H1 (cell line): Measurements from ENCODE around the gene NEK9. TPM values are rescaled to one million over a fixed set of nuclear protein-coding genes. Genes with fewer than 3 reads are reported as not detected.

ENCODE experiments used
- CTCF ChIA-PET: fragments of 300-600 bp; sonication (Branson Sonifier 250); formaldehyde crosslinking; loops from one replicate; lab custom pipeline; 2021; ENCODE audit not compliant: partially characterized antibody; lab: Charles Lee
- POLR2A ChIA-PET: fragments of 300-600 bp; sonication (Branson Sonifier 250); formaldehyde crosslinking; loops from one replicate; lab custom pipeline; 2021; ENCODE audit warnings: inconsistent platforms; ENCODE audit not compliant: partially characterized antibody; lab: Charles Lee
- DNase-seq, 2 experiments: peaks; one replicate each; pipeline versions ENCODE4 v3.0.0 to v3.0.0-alpha.2; 2010 to 2022; ENCODE audit warnings: low spot score in 2 of 2, low read depth in 1 of 2, mixed read lengths in 1 of 2
- FAIRE-seq: peaks from 2 replicates; lab custom pipeline; 2011; peaks lifted over from hg19 to GRCh38; lab: Jason Lieb, UNC
- H2AFZ ChIP-seq: 2 replicates; pipeline ENCODE4 v1.8.1; 2012; ENCODE audit warnings: low read length, inconsistent platforms
- H2AK5ac ChIP-seq: 2 replicates; pipeline ENCODE4 v1.6.1; 2013; ENCODE audit warnings: low read depth, low read length
- H2BK120ac ChIP-seq: replicated peaks from 2 replicates; pipeline ENCODE3; 2013; ENCODE audit warnings: low read depth, low read length, inconsistent platforms
- H2BK12ac ChIP-seq: 2 replicates; pipeline ENCODE4 v1.6.1; 2013; ENCODE audit warnings: low read depth, low read length
- H2BK15ac ChIP-seq: 2 replicates; pipeline ENCODE4 v1.6.1; 2013; ENCODE audit warnings: low read length
- H2BK20ac ChIP-seq: 2 replicates; pipeline ENCODE4 v1.6.1; 2013; ENCODE audit warnings: low read length
- H2BK5ac ChIP-seq: 2 replicates; pipeline ENCODE4 v1.6.1; 2013; ENCODE audit warnings: low read depth, low read length
- H3K14ac ChIP-seq: 2 replicates; pipeline ENCODE4 v1.6.1; 2013; ENCODE audit warnings: inconsistent platforms; ENCODE audit not compliant: insufficient read length
- H3K18ac ChIP-seq: 2 replicates; pipeline ENCODE4 v1.6.1; 2013; ENCODE audit warnings: low read length; ENCODE audit errors: extremely low read depth
- H3K23ac ChIP-seq: 2 replicates; pipeline ENCODE4 v1.6.1; 2013; ENCODE audit warnings: inconsistent platforms; ENCODE audit not compliant: insufficient read length
- H3K23me2 ChIP-seq: 2 replicates; pipeline ENCODE4 v1.6.1; 2013; ENCODE audit warnings: low read depth, low read length
- H3K27ac ChIP-seq: 2 replicates; pipeline ENCODE4 v1.6.1; 2011; ENCODE audit warnings: low read depth, low read length, inconsistent platforms
- H3K27me3 ChIP-seq, 4 experiments: replicated peaks in 1 of 4; 1 replicate in 1 of 4; 2 replicates in 3 of 4; pipeline versions ENCODE4 v1.6.1 to v1.8.1; 2011 to 2013; ENCODE audit warnings: low read length in 3 of 4, mild to moderate bottlenecking in 3 of 4, inconsistent platforms in 2 of 4, mixed read lengths in 2 of 4, moderate library complexity in 1 of 4; ENCODE audit not compliant: control insufficient read depth in 3 of 4, insufficient read depth in 3 of 4; ENCODE audit errors: extremely low read depth in 1 of 4
- H3K36me3 ChIP-seq, 4 experiments: 2 replicates each; pipeline versions ENCODE4 v1.6.1 to v1.8.1; 2011 to 2013; ENCODE audit warnings: mild to moderate bottlenecking in 4 of 4, low read length in 3 of 4, moderate library complexity in 2 of 4, control low read depth in 1 of 4, inconsistent platforms in 1 of 4; ENCODE audit not compliant: insufficient read depth in 4 of 4, control insufficient read depth in 2 of 4
- H3K4ac ChIP-seq: replicated peaks from 2 replicates; pipeline ENCODE3; 2013; ENCODE audit warnings: low read length, low read depth, mixed read lengths, inconsistent platforms; ENCODE audit not compliant: insufficient read length
- H3K4me1 ChIP-seq, 4 experiments: replicated peaks in 1 of 4; 1 replicate in 1 of 4; 2 replicates in 3 of 4; pipeline versions ENCODE4 v1.6.1 to v1.8.1; 2011 to 2013; ENCODE audit warnings: low read length in 3 of 4, inconsistent platforms in 2 of 4, mixed read lengths in 1 of 4; ENCODE audit not compliant: insufficient read depth in 4 of 4, control insufficient read depth in 3 of 4
- H3K4me2 ChIP-seq, 2 experiments: 2 replicates each; pipeline versions ENCODE4 v1.6.1 to v1.8.1; 2011 to 2013; ENCODE audit warnings: low read depth in 2 of 2, low read length in 2 of 2, control low read depth in 1 of 2, inconsistent platforms in 1 of 2, mild to moderate bottlenecking in 1 of 2; ENCODE audit not compliant: insufficient read depth in 1 of 2
- H3K4me3 ChIP-seq, 4 experiments: fragments of 200-600, 300-600 bp in 1 of 4; sonication (generic), shearing (Covaris generic), sonication (Bioruptor Twin) in 1 of 4; 2 replicates each; pipeline versions ENCODE4 v1.5.1 to v1.8.1; 2011 to 2016; ENCODE audit warnings: low read length in 4 of 4, low read depth in 3 of 4, control low read depth in 2 of 4, inconsistent platforms in 2 of 4, mild to moderate bottlenecking in 2 of 4, mixed read lengths in 1 of 4, moderate library complexity in 1 of 4; ENCODE audit not compliant: insufficient read depth in 2 of 4; ENCODE audit errors: extremely low read depth in 1 of 4
- H3K56ac ChIP-seq: replicated peaks from 2 replicates; pipeline ENCODE3; 2013; ENCODE audit warnings: low read depth, mild to moderate bottlenecking, mixed read lengths, low read length, inconsistent platforms; ENCODE audit not compliant: insufficient read length
- H3K79me1 ChIP-seq: 2 replicates; pipeline ENCODE4 v1.6.1; 2013; ENCODE audit warnings: low read depth, low read length, control low read depth
- H3K79me2 ChIP-seq, 2 experiments: 2 replicates each; pipeline versions ENCODE4 v1.6.1 to v1.8.1; 2012 to 2013; ENCODE audit warnings: low read length in 2 of 2, mild to moderate bottlenecking in 2 of 2, inconsistent platforms in 1 of 2; ENCODE audit not compliant: insufficient read depth in 2 of 2, control insufficient read depth in 1 of 2
- H3K9ac ChIP-seq, 4 experiments: replicated peaks in 1 of 4; 1 replicate in 1 of 4; 2 replicates in 3 of 4; pipeline versions ENCODE4 v1.6.1 to v1.8.1; 2011 to 2013; ENCODE audit warnings: low read depth in 3 of 4, low read length in 3 of 4, control low read depth in 2 of 4, mild to moderate bottlenecking in 2 of 4, moderate library complexity in 2 of 4, inconsistent platforms in 1 of 4; ENCODE audit errors: extremely low read depth in 1 of 4
- H3K9me3 ChIP-seq, 2 experiments: 2 replicates each; pipeline versions ENCODE4 v1.6.1 to v1.8.1; 2012 to 2013; ENCODE audit warnings: mild to moderate bottlenecking in 2 of 2, moderate library complexity in 2 of 2, control low read depth in 1 of 2, inconsistent platforms in 1 of 2, low read depth in 1 of 2, low read length in 1 of 2, mixed read lengths in 1 of 2; ENCODE audit not compliant: insufficient read depth in 2 of 2
- H4K20me1 ChIP-seq, 2 experiments: replicated peaks in 1 of 2; 2 replicates each; pipeline versions ENCODE3 to v1.8.1; 2011 to 2013; ENCODE audit warnings: inconsistent platforms in 2 of 2, low read length in 2 of 2, mild to moderate bottlenecking in 1 of 2; ENCODE audit not compliant: insufficient read depth in 2 of 2, control insufficient read depth in 1 of 2
- H4K5ac ChIP-seq: 2 replicates; pipeline ENCODE4 v1.6.1; 2013; ENCODE audit warnings: low read length, low read depth, mixed read lengths, inconsistent platforms; ENCODE audit not compliant: insufficient read length
- H4K8ac ChIP-seq: 2 replicates; pipeline ENCODE4 v1.8.0; 2013; ENCODE audit warnings: mild to moderate bottlenecking, moderate library complexity, low read length, inconsistent platforms; ENCODE audit not compliant: insufficient read depth; ENCODE audit errors: extremely low read depth
- H4K91ac ChIP-seq: replicated peaks from 2 replicates; pipeline ENCODE3; 2013; ENCODE audit warnings: low read length, mixed read lengths, inconsistent platforms; ENCODE audit not compliant: insufficient read length
- ASH2L ChIP-seq: fragments of 200-600, 300-600 bp; sonication (generic); IDR thresholded peaks from one replicate; pipeline ENCODE4 v1.7.1; 2017; ENCODE audit warnings: low read length
- EP300 ChIP-seq, 2 experiments: IDR thresholded peaks; 1 replicate in 1 of 2; 2 replicates in 1 of 2; pipeline ENCODE4 v1.6.1; 2011 to 2012; ENCODE audit warnings: low read depth in 2 of 2, low read length in 2 of 2, mild to moderate bottlenecking in 2 of 2, borderline replicate concordance in 1 of 2, inconsistent platforms in 1 of 2, moderate library complexity in 1 of 2
- FOSL1 ChIP-seq: IDR thresholded peaks from 2 replicates; pipeline ENCODE4 v1.6.1; 2011; ENCODE audit warnings: mild to moderate bottlenecking, low read depth, low read length, moderate library complexity; ENCODE audit not compliant: insufficient read depth
- HDAC6 ChIP-seq: IDR thresholded peaks from one replicate; pipeline ENCODE4 v1.7.1; 2012; ENCODE audit warnings: low read depth, mild to moderate bottlenecking, inconsistent platforms, low read length, moderate library complexity
- KDM5A ChIP-seq: fragments of 200-600 bp; IDR thresholded peaks from 2 replicates; pipeline ENCODE4 v1.7.1; 2012; ENCODE audit warnings: mild to moderate bottlenecking, low read length, inconsistent platforms, mixed read lengths
- SRF ChIP-seq: IDR thresholded peaks from 2 replicates; pipeline ENCODE4 v1.6.1; 2011; ENCODE audit warnings: mild to moderate bottlenecking, low read depth, low read length, moderate library complexity
- WGBS, 2 experiments: shearing (Covaris generic) in 1 of 2; methylation state at CpG; one replicate each; pipeline versions ENCODE4 v1.1.6 to v1.1.7; 2013 to 2015; ENCODE audit warnings: low lambda C conversion rate in 2 of 2, mixed read lengths in 2 of 2, inconsistent platforms in 1 of 2, low coverage in 1 of 2, missing lambda C conversion rate in 1 of 2; ENCODE audit not compliant: insufficient replicate concordance in 2 of 2, insufficient coverage in 1 of 2, insufficient read length in 1 of 2; ENCODE audit errors: extremely low coverage in 1 of 2, missing lambda C conversion rate in 1 of 2; 5-methylcytosine and 5-hydroxymethylcytosine counted together
- polyA plus RNA-seq, 7 experiments: library from polyadenylated mRNA; depleted of rRNA in 3 of 7; stranded (reverse) in 5 of 7; unstranded in 2 of 7; fragments of >200 nt in 5 of 7; fragments of 200-250 nt in 2 of 7; gene quantifications; 1 replicate in 5 of 7; 2 replicates in 1 of 7; 4 replicates in 1 of 7; pipeline versions ENCODE4 v1.2.1 to v1.2.3, GENCODE V29; 2011 to 2013; ENCODE audit warnings: missing spikeins in 2 of 7, mixed read lengths in 2 of 7
- total RNA-seq: library from RNA; stranded (reverse); fragmentation: NEBNext Ultra II Directional; extraction: Animal tissue kit (Norgen Biotek cat#: 25700); gene quantifications from 2 replicates; pipeline ENCODE4 v1.2.1, GENCODE V29; 2021

The NEK9 gene
- total and polyA plus RNA-seq, 2 of the 8 experiments (the other 6 are each of a cell fraction or from before 2014, with no cell fraction given): 16.0 to 43.6 TPM

GRCh38 chr14:75064205-75064567 lies 62.7 kb downstream of the NEK9 start:
- no peak overlapping the region for H3K27ac ChIP-seq
- no peaks in the 10 kb centered on the region; a peak in 2 of 7 replicates for H3K4me1 ChIP-seq
- H3K27me3 ChIP-seq: no peaks in the 10 kb centered on the region
- H3K79me2 ChIP-seq: peaks cover 0 to 22% of the 10 kb centered on the region in 2 experiments; a peak in 2 of 4 replicates
- no peak overlapping the region for H3K56ac ChIP-seq
- H3K18ac ChIP-seq: no peak overlapping the region
- no peak overlapping the region for H2BK12ac ChIP-seq
- TF ChIP-seq HDAC6: no peak
- no peak for TF ChIP-seq ASH2L
- TF ChIP-seq KDM5A: no peak
- TF ChIP-seq SRF: no peak
- TF ChIP-seq FOSL1: no peak
- no peak for TF ChIP-seq EP300 (IDR thresholded peaks at IDR 0.05; ENCODE audit: borderline replicate concordance in 1 of 2, low read depth in 2 of 2, low read length in 2 of 2)
- ChIA-PET CTCF (interaction anchor here (1.1 to 5.0 kb wide), 8 partner anchors 14 to 171 kb away, joined by 3 to 34 read pairs (median 4); no protein-coding TSS in a partner anchor), POLR2A (interaction anchor here (0.6 to 2.2 kb wide), 9 partner anchors 7 to 1581 kb away, joined by 3 to 6 read pairs (median 4); no protein-coding TSS in a partner anchor)
- H2AFZ ChIP-seq: peak overlapping the region; percentile 43; the same call in 1 of the 2 replicates
- peak overlapping the region in 2 of 4 experiments; percentile 14 to 63; a peak in 1 of 7 replicates for H3K9ac ChIP-seq
- no peak overlapping the region for H2AK5ac ChIP-seq
- H3K4me2 ChIP-seq: peak overlapping the region; percentile 80 to 98
- no peak overlapping the region for H2BK15ac ChIP-seq
- H3K4me3 ChIP-seq: peak overlapping the region; percentile 70 to 87 (median 79); a peak in 6 of 8 replicates
- peaks cover 11% of the 10 kb centered on the region for H3K23me2 ChIP-seq
- H2BK5ac ChIP-seq: no peak overlapping the region
- no peak overlapping the region for H2BK20ac ChIP-seq
- no peak overlapping the region for H4K91ac ChIP-seq
- no peak overlapping the region for H4K8ac ChIP-seq
- DNase-seq (no peak), FAIRE-seq (no peak)
- H3K36me3 ChIP-seq: peaks cover 0 to 9% (median 3%) of the 10 kb centered on the region in 4 experiments; a peak in 2 of 8 replicates
- H3K4ac ChIP-seq: no peak overlapping the region
- no peaks in the 10 kb centered on the region for H4K20me1 ChIP-seq
- no peak overlapping the region for H2BK120ac ChIP-seq
- H3K14ac ChIP-seq: no peak overlapping the region
- peaks cover 7% of the 10 kb centered on the region for H3K79me1 ChIP-seq
- H3K23ac ChIP-seq: no peak overlapping the region
- H4K5ac ChIP-seq: no peak overlapping the region
- WGBS, 2 experiments: 56% methylated on average over 8 of the region's 8 CpGs; no CpG with 5 or more reads in 1 of the 2 experiments
- H3K9me3 ChIP-seq: no peaks in the 10 kb centered on the region
